ENCODE results near the gene RTL10. TPM values are rescaled to one million over a fixed set of nuclear protein-coding genes. Genes with fewer than 3 reads are reported as not detected.

The RTL10 gene
- total and polyA plus RNA-seq, 2 experiments from 2014 or later = 13.0 to 15.9 TPM

- peak overlapping the region; percentile 79 for H3K27ac ChIP-seq
- no peaks in the 10 kb centered on the region for H3K9me3 ChIP-seq (ENCODE audit: low read depth)
- 37% methylated on average over 24 of the region's 24 CpGs for WGBS (ENCODE audit: low lambda C conversion rate, missing lambda C conversion rate)
- TF ChIP-seq CTCF (IDR thresholded peaks at IDR 0.05; ENCODE audit: poor library complexity) = no peak
- no peak for TF ChIP-seq EZH2phosphoT487 (IDR thresholded peaks at IDR 0.05; ENCODE audit: low read depth, severe bottlenecking, unreplicated experiment)
- no peak for TF ChIP-seq EZH2 (IDR thresholded peaks at IDR 0.05; ENCODE audit: borderline replicate concordance)
- peak overlapping the region; percentile 56 for H3K4me3 ChIP-seq
- no peaks in the 10 kb centered on the region for H3K36me3 ChIP-seq (replicated peaks; ENCODE audit: insufficient read depth, low read depth)
- peaks cover 10% of the 10 kb centered on the region for H4K20me1 ChIP-seq (ENCODE audit: insufficient read depth, poor library complexity, severe bottlenecking)
- H2AFZ ChIP-seq = peak overlapping the region; percentile 77
- H3K4me1 ChIP-seq (ENCODE audit: insufficient read depth) = peaks cover 22% of the 10 kb centered on the region
- peak overlapping the region; percentile 89 for H3K4me2 ChIP-seq
- H3K9me2 ChIP-seq (replicated peaks; ENCODE audit: insufficient read depth) = no peaks in the 10 kb centered on the region
- peaks cover 49% of the 10 kb centered on the region for H3K79me2 ChIP-seq
- H3K27me3 ChIP-seq = no peaks in the 10 kb centered on the region
- DNase-seq (ENCODE audit: low spot score) = peak; percentile 48
These were observed 1.1 kb upstream of the RTL10 start for GRCh38 chr22:19855504-19856409.

- 3% methylated on average over 49 of the region's 49 CpGs for WGBS (ENCODE audit: low lambda C conversion rate, missing lambda C conversion rate)
- TF ChIP-seq CTCF (IDR thresholded peaks at IDR 0.05; ENCODE audit: poor library complexity) = no peak
- TF ChIP-seq EZH2 (IDR thresholded peaks at IDR 0.05; ENCODE audit: borderline replicate concordance) = no peak
- no peak for TF ChIP-seq EZH2phosphoT487 (IDR thresholded peaks at IDR 0.05; ENCODE audit: low read depth, severe bottlenecking, unreplicated experiment)
- Histone ChIP-seq H3K4me2 (peak overlapping the region; percentile 98), H3K4me1 (ENCODE audit: insufficient read depth) (peaks cover 35% of the 10 kb centered on the region), H3K27ac (peak overlapping the region; percentile 90), H3K9me3 (ENCODE audit: low read depth) (no peaks in the 10 kb centered on the region), H2AFZ (peak overlapping the region; percentile 73), H3K27me3 (no peaks in the 10 kb centered on the region), H3K9me2 (replicated peaks; ENCODE audit: insufficient read depth) (no peaks in the 10 kb centered on the region), H3K4me3 (peak overlapping the region; percentile 65), H4K20me1 (ENCODE audit: insufficient read depth, poor library complexity, severe bottlenecking) (peaks cover 10% of the 10 kb centered on the region), H3K36me3 (replicated peaks; ENCODE audit: insufficient read depth, low read depth) (no peaks in the 10 kb centered on the region), H3K79me2 (peaks cover 53% of the 10 kb centered on the region)
- peak; percentile 64 for DNase-seq (ENCODE audit: low spot score)
These were observed 546 bp downstream of the RTL10 start for GRCh38 chr22:19853879-19854777.

- peak; percentile 10 for DNase-seq (ENCODE audit: low spot score)
- no peak overlapping the region for H2AFZ ChIP-seq
These were observed 1.4 kb downstream of the RTL10 start for GRCh38 chr22:19853058-19853878.

More at GRCh38 chr22:19853058-19853878, 1.4 kb downstream of the RTL10 start:
- Histone ChIP-seq H3K4me1 (ENCODE audit: insufficient read depth) (peaks cover 44% of the 10 kb centered on the region), H3K9me3 (ENCODE audit: low read depth) (no peaks in the 10 kb centered on the region), H3K4me3 (peak overlapping the region; percentile 65), H3K79me2 (peaks cover 56% of the 10 kb centered on the region), H3K27ac (peak overlapping the region; percentile 90), H3K9me2 (replicated peaks; ENCODE audit: insufficient read depth) (no peaks in the 10 kb centered on the region), H3K27me3 (no peaks in the 10 kb centered on the region), H3K36me3 (replicated peaks; ENCODE audit: insufficient read depth, low read depth) (no peaks in the 10 kb centered on the region), H3K4me2 (peak overlapping the region; percentile 98), H4K20me1 (ENCODE audit: insufficient read depth, poor library complexity, severe bottlenecking) (peaks cover 10% of the 10 kb centered on the region)
- TF ChIP-seq CTCF (IDR thresholded peaks at IDR 0.05; ENCODE audit: poor library complexity) = no peak
- no peak for TF ChIP-seq EZH2 (IDR thresholded peaks at IDR 0.05; ENCODE audit: borderline replicate concordance)
- no peak for TF ChIP-seq EZH2phosphoT487 (IDR thresholded peaks at IDR 0.05; ENCODE audit: low read depth, severe bottlenecking, unreplicated experiment)
- 49% methylated on average over 11 of the region's 11 CpGs for WGBS (ENCODE audit: low lambda C conversion rate, missing lambda C conversion rate)
